Lower lobe of right lung (tissue), 2 donors: ENCODE results near the gene STAT3. TPM values are rescaled to one million over a fixed set of nuclear protein-coding genes. Genes with fewer than 3 reads are reported as not detected.

Source experiments
- ATAC-seq, 2 donors: fragments of 200-7000 bp; cut with Tn5 transposase; one replicate each; pipeline ENCODE4 v1.9.1; 2020 to 2022; ENCODE audit warnings: mild to moderate bottlenecking in 2 of 2, moderate library complexity in 2 of 2
- DNase-seq: peaks from one replicate; pipeline ENCODE4 v3.0.0-alpha.2; 2020
- H3K27ac ChIP-seq: fragments of 200-600 bp; one replicate; pipeline ENCODE4 v1.8.0; 2022
- H3K27me3 ChIP-seq: fragments of 200-600 bp; one replicate; pipeline ENCODE4 v1.8.0; 2022; ENCODE audit warnings: low read depth
- H3K36me3 ChIP-seq: fragments of 200-600 bp; one replicate; pipeline ENCODE4 v1.8.0; 2022; ENCODE audit warnings: mild to moderate bottlenecking
- H3K4me1 ChIP-seq: fragments of 200-600 bp; one replicate; pipeline ENCODE4 v1.8.0; 2022
- H3K4me3 ChIP-seq: fragments of 200-600 bp; one replicate; pipeline ENCODE4 v1.8.0; 2022; ENCODE audit warnings: mild to moderate bottlenecking
- H3K9me3 ChIP-seq: fragments of 200-600 bp; one replicate; pipeline ENCODE4 v1.8.0; 2022
- CTCF ChIP-seq: fragments of 200-600 bp; IDR thresholded peaks from one replicate; pipeline ENCODE4 v1.8.0; 2022; ENCODE audit warnings: antibody characterized with exemption, mild to moderate bottlenecking
- intact Hi-C: fragments of 100-400 bp; cut with DNase I; formaldehyde crosslinking; loops from one replicate; pipeline ENCODE4 v1.11.0; 2022
- total RNA-seq: library from RNA; stranded (reverse); fragmentation: NEBNext Ultra II Directional; extraction: Animal tissue kit (Norgen Biotek cat#: 25700); gene quantifications from one replicate; pipeline ENCODE4 v1.2.1, GENCODE V29; 2021
- donor health status: DM: no; HTN: yes; CAD: no; lungs with severe emphysema.

The STAT3 gene
- total RNA-seq, 1 donor from 2014 or later = 278 TPM

DNA sequence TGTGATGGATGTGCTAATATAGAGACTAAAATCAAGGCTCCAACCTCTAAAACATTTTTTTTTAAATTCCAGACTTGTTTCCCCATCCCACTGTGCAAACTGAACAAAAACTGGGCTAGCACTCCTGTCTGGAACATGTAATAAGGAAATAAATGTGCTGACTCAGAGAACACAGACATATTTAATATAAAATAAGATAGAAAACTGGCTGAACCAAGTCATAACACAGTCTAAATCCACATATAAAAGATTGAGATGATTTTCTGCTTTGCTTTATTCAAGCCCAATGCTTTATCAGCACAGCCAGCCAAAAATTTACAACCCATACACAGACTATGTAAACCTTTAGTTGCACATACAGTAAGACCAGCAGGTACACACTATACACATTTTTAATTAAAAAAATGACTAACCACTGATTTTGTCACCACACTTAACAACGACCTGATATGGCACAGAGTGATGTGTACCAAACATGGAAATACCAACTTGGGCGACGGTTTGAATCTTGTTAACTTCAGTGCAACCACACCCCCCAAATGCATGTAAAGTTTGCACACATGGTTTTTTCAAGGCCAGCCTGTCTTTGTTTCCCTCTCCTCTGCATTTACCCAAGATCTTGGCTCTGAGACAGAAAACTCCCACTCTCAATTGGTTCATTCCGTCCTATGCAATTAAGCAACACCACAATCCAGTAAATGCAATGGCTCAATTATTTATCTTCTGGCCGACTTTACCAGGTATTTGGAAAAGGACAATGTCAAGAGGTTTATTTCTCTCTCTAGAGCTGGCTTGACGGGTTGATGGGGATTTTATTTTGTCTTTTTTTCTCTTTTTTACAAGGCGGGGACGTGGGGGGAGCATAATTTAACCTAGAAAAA, 1.2 kb downstream of the STAT3 start:
- Histone ChIP-seq H3K4me1 (peaks cover 55% of the 10 kb centered on the region), H3K36me3 (no peaks in the 10 kb centered on the region), H3K9me3 (no peaks in the 10 kb centered on the region), H3K4me3 (peak overlapping the region; percentile 93), H3K27me3 (no peaks in the 10 kb centered on the region), H3K27ac (peak overlapping the region; percentile 100)
- peak in 1 of 2 donors; percentile 25 for ATAC-seq
- no peak for TF ChIP-seq CTCF
- intact Hi-C loops = no loop called here
- no peak for DNase-seq

- no peaks in the 10 kb centered on the region for H3K9me3 ChIP-seq
- peaks cover 3% of the 10 kb centered on the region for H3K36me3 ChIP-seq
- ATAC-seq (no peak), DNase-seq (no peak)
- peaks cover 93% of the 10 kb centered on the region for H3K4me1 ChIP-seq
- H3K27ac ChIP-seq = no peak overlapping the region
- TF ChIP-seq CTCF = no peak
- intact Hi-C loops = no loop called here
- H3K27me3 ChIP-seq = no peaks in the 10 kb centered on the region
- H3K4me3 ChIP-seq = no peak overlapping the region
These were observed 6.3 kb downstream of the STAT3 start for GRCh38 chr17:42381898-42382297.

- no peak overlapping the region for H3K27ac ChIP-seq
- no peaks in the 10 kb centered on the region for H3K9me3 ChIP-seq
- no peak overlapping the region for H3K4me3 ChIP-seq
- DNase-seq = no peak
- no peak for ATAC-seq
- TF ChIP-seq CTCF = no peak
- H3K4me1 ChIP-seq = peaks cover 88% of the 10 kb centered on the region
- intact Hi-C loops = no loop called here
- peaks cover 3% of the 10 kb centered on the region for H3K36me3 ChIP-seq
- H3K27me3 ChIP-seq = no peaks in the 10 kb centered on the region
These were observed 7.3 kb downstream of the STAT3 start for GRCh38 chr17:42380935-42381334.

DNA sequence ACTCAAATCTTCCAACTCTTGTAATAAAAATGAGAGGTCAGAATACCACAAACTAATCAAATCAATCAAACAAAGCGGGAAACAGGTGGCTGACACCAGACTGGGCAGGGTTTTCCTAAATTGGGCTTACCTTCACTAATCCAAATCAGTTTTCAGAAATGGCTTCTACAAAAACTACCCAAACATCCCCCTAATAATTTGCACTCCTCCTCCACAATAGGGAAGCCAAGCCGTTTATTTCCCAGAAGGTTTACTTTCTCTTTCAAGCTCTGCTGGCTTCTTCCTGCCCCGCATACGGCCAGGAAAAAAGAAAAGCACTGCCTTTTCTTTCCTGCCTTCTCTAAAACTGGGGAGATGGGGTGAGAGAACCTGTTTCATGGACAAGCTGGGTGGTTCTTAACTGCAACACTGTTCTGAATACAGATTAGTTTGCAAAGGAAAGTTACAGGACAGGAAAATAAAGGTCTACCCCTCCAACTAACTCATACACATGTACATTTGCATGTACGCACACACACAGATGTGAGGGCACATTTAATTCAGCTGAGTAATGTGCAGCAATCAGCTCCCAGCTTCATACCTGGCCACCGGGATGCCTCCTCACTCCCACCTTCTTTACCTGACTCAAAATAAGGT, 9.2 kb downstream of the STAT3 start:
- DNase-seq (no peak), ATAC-seq (peak; percentile 48 to 55)
- peaks cover 83% of the 10 kb centered on the region for H3K4me1 ChIP-seq

More for the DNA sequence above, 9.2 kb downstream of the STAT3 start:
- intact Hi-C loops = no loop called here
- H3K9me3 ChIP-seq = no peaks in the 10 kb centered on the region
- H3K4me3 ChIP-seq = peak overlapping the region; percentile 38
- no peak for TF ChIP-seq CTCF
- peaks cover 3% of the 10 kb centered on the region for H3K36me3 ChIP-seq
- H3K27me3 ChIP-seq = no peaks in the 10 kb centered on the region
- H3K27ac ChIP-seq = peak overlapping the region; percentile 71
